GM10248 (cell line): ENCODE data around the gene ARHGEF12.
A peak's percentile ranks its signal among the peaks of the same experiment; 100 is the strongest.

ENCODE experiments used
- CTCF ChIA-PET: fragments of 300-600 bp; sonication (Branson Sonifier 250); formaldehyde crosslinking; extraction: SDS; loops from one replicate; lab custom pipeline; 2021; ENCODE audit warnings: antibody characterized with exemption; lab: Yijun Ruan, JAX
- POLR2A ChIA-PET: fragments of 350-650 bp; sonication (Branson Sonifier 250); formaldehyde crosslinking; extraction: SDS; loops from one replicate; lab custom pipeline; 2020; ENCODE audit warnings: antibody characterized with exemption; lab: Yijun Ruan, JAX
- DNase-seq: peaks from one replicate; pipeline ENCODE4 v3.0.0; 2012; ENCODE audit errors: extremely low spot score
- TF ChIP-seq, protein P1 (sequence below): IDR thresholded peaks from 2 replicates; pipeline ENCODE4 v1.5.1; 2012; ENCODE audit warnings: mild to moderate bottlenecking, low read depth; ENCODE audit errors: extremely low read depth, missing control alignments, control extremely low read depth

ARHGEF12 gene

DNA sequence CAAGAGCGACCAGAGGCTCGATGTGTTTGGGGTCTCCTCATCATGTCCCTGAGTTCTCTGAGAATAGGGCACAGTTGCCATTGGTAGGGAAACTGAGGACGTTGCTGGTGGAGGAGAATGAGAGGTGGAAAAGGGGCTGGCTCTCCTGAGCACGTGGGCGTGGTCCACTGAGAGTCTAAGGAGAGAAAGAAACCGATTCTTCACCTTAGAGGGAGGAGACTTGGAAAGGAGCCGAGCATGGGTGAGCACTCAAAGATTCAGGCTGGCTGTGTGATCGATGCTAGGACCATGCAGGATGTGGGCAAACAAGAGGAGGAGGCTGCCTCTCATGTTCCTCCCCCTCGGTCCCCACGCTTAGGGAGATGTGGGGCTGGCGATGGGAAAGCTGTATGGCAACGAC is 30.9 kb upstream of the ARHGEF12 start:
- ChIA-PET CTCF (interaction anchor here (9.1 to 18.0 kb wide), 2 partner anchors 11 to 66 kb away, joined by 97 to 792 read pairs; partner anchors contain the start of gene POU2F3), POLR2A (no interaction called here)
- TF ChIP-seq, protein P1, sequence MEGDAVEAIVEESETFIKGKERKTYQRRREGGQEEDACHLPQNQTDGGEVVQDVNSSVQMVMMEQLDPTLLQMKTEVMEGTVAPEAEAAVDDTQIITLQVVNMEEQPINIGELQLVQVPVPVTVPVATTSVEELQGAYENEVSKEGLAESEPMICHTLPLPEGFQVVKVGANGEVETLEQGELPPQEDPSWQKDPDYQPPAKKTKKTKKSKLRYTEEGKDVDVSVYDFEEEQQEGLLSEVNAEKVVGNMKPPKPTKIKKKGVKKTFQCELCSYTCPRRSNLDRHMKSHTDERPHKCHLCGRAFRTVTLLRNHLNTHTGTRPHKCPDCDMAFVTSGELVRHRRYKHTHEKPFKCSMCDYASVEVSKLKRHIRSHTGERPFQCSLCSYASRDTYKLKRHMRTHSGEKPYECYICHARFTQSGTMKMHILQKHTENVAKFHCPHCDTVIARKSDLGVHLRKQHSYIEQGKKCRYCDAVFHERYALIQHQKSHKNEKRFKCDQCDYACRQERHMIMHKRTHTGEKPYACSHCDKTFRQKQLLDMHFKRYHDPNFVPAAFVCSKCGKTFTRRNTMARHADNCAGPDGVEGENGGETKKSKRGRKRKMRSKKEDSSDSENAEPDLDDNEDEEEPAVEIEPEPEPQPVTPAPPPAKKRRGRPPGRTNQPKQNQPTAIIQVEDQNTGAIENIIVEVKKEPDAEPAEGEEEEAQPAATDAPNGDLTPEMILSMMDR: no peak
- no peak for DNase-seq

DNA sequence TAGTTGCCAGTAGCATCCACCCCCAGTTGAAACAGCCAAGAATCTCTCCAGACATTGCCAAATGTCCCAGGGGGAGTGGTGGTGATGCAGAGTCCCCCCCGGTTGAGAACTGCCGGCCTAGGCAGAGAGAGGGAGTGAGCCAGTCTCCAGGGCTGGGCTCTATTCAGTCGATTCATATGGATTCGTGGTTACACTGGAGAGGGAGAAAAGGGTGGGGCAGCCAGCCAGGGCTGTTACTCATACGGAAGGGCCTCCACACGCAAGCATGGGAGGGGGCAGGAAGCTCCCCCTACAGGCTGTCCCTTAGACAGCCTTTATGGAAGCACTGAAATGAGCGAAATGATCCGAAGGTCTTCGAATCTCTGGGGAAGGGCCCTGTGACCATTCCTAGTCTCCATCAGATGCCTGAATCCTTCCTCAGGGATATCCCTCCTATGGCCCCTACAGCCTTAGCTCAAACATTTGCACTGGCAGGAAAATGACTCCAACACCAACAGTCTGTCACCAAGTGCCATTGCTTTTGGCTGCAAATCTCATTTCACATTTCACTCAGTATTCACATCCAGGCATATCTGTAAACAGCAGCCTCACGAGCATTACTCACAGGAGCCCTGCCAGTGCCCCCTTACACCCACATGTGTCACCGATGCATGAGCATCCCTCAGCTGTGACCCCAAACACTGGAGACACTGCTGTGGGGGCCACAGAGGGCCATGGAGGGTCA is 29.5 kb upstream of the ARHGEF12 start:
- ChIA-PET CTCF (interaction anchor here (1.1 to 18.0 kb wide), 3 partner anchors 10 to 67 kb away, joined by 3 to 792 read pairs (median 97); partner anchors contain the start of gene POU2F3), POLR2A (no interaction called here)
- TF ChIP-seq, protein P1: peak; percentile 7
- DNase-seq: no peak

GRCh38 chr11:120307476-120307875 is 28.7 kb upstream of the ARHGEF12 start:
- TF ChIP-seq, protein P1: no peak
- POLR2A ChIA-PET: no interaction called here
- CTCF ChIA-PET: interaction anchor here (1.1 to 18.0 kb wide), 3 partner anchors 9 to 68 kb away, joined by 3 to 792 read pairs (median 97); partner anchors contain the start of gene POU2F3
- DNase-seq: no peak

GRCh38 chr11:120308081-120308480 is 28.1 kb upstream of the ARHGEF12 start:
- TF ChIP-seq, protein P1: no peak
- no peak for DNase-seq
- CTCF ChIA-PET: interaction anchor here (4.0 to 18.0 kb wide), 2 partner anchors 8 to 68 kb away, joined by 15 to 792 read pairs; partner anchors contain the start of gene POU2F3
- POLR2A ChIA-PET: no interaction called here

GRCh38 chr11:120310870-120311269 is 25.3 kb upstream of the ARHGEF12 start:
- ChIA-PET POLR2A (no interaction called here), CTCF (interaction anchor here (2.9 to 4.0 kb wide), 2 partner anchors 11 to 75 kb away, joined by 13 to 15 read pairs; no protein-coding TSS in a partner anchor)
- no peak for DNase-seq
- TF ChIP-seq, protein P1: no peak

DNA sequence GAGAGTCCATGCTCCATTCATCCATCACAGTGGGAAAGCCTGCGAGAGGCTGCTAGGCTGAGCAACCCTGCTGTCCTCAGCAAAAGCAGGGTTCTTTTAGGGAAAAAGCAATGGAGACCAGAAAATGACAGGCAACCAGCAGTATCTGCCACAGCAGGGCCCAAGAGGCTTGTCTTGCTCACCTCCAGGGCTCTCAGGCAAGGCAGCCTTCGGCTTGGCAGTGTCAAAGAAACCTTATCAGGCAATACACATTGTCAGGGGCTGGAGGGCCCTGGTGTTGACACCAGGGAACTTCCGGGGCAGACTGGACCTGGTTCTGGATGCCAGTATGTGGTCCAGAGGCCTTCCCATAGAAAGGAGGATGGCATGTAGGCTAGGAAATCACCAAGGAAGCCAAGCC is 21.4 kb upstream of the ARHGEF12 start:
- no peak for DNase-seq
- ChIA-PET POLR2A (no interaction called here), CTCF (interaction anchor here (1.2 to 6.3 kb wide), 4 partner anchors 8 to 78 kb away, joined by 3 to 97 read pairs (median 5); no protein-coding TSS in a partner anchor)
- TF ChIP-seq, protein P1: no peak
